Measurements from ENCODE around the gene WIPF1. TPM values are rescaled to one million over a fixed set of nuclear protein-coding genes. Genes with fewer than 3 reads are reported as not detected.

Gene WIPF1
- total RNA-seq, 1 donor from 2014 or later = 20.4 TPM

GRCh38 chr2:174511580-174512260 lies 85.9 kb downstream of the WIPF1 start:
- no peak overlapping the region for H3K4me3 ChIP-seq
- H3K27ac ChIP-seq = no peak overlapping the region
- H3K27me3 ChIP-seq = no peaks in the 10 kb centered on the region
- peaks cover 7% of the 10 kb centered on the region for H3K9me3 ChIP-seq
- intact Hi-C loops (cut with DNase I) = no loop called here
- no peaks in the 10 kb centered on the region for H3K36me3 ChIP-seq
- no peak for TF ChIP-seq CTCF (IDR thresholded peaks at IDR 0.05)
- no peak for TF ChIP-seq POLR2AphosphoS5 (IDR thresholded peaks at IDR 0.05; ENCODE audit: insufficient read depth in 1 of 2, low read depth in 1 of 2)
- TF ChIP-seq POLR2A (IDR thresholded peaks at IDR 0.05) = no peak
- no peaks in the 10 kb centered on the region for H3K4me1 ChIP-seq
- no peak for DNase-seq (ENCODE audit: extremely low spot score in 2 of 2)

GRCh38 chr2:174510583-174511189 lies 86.9 kb downstream of the WIPF1 start:
- Histone ChIP-seq H3K4me1 (no peaks in the 10 kb centered on the region), H3K4me3 (no peak overlapping the region), H3K27me3 (no peaks in the 10 kb centered on the region), H3K27ac (no peak overlapping the region), H3K36me3 (no peaks in the 10 kb centered on the region), H3K9me3 (peaks cover 7% of the 10 kb centered on the region)
- no peak for DNase-seq (ENCODE audit: extremely low spot score in 2 of 2)
- no peak for TF ChIP-seq CTCF (IDR thresholded peaks at IDR 0.05)
- TF ChIP-seq POLR2A (IDR thresholded peaks at IDR 0.05) = no peak
- intact Hi-C loops (cut with DNase I) = no loop called here

Small RNA genes within 50 kb of the gene (small RNA-seq; reads per million reads assigned to genes)
- gene RNU6-5P = not detected

Other genes starting within 250 kb of the WIPF1 start
- gene SCRN3, start 202.1 kb downstream of the WIPF1 start, total RNA-seq = 15.7 TPM
- gene GPR155, start 110.8 kb downstream of the WIPF1 start, total RNA-seq = 6.6 TPM
- not detected for gene CHRNA1, start 166.7 kb upstream of the WIPF1 start, total RNA-seq